Measurements from ENCODE around the gene CACNA2D3. TPM values are rescaled to one million over a fixed set of nuclear protein-coding genes. Genes with fewer than 3 reads are reported as not detected.
"Not testable (repeated sequence)": the region's sequence is repeated elsewhere in the genome, so short reads cannot be mapped to it uniquely, and the experiment has no call there.

The CACNA2D3 gene
- polyA plus RNA-seq, 12 donors = 1.3 to 4.9 (median 3.1) TPM; not detected in 2

GRCh38 chr3:55074796-55075195 lies 952.4 kb downstream of the CACNA2D3 start:
- DNase-seq = no peak

GRCh38 chr3:55075846-55076245 lies 953.5 kb downstream of the CACNA2D3 start:
- no peak for DNase-seq

- DNase-seq = no peak
Measured at GRCh38 chr3:55077726-55078125, 955.4 kb downstream of the CACNA2D3 start.

- DNase-seq = no peak
Measured at GRCh38 chr3:55078876-55079275, 956.5 kb downstream of the CACNA2D3 start.

GRCh38 chr3:55085231-55085630 lies 962.9 kb downstream of the CACNA2D3 start:
- no peak for DNase-seq

GRCh38 chr3:55089211-55089610 lies 966.9 kb downstream of the CACNA2D3 start:
- no peak for DNase-seq

GRCh38 chr3:55090291-55090690 lies 967.9 kb downstream of the CACNA2D3 start:
- DNase-seq = no peak

- no peak for DNase-seq
Measured at GRCh38 chr3:55090746-55091145, 968.4 kb downstream of the CACNA2D3 start.

- no peak for DNase-seq
Measured at GRCh38 chr3:55091381-55092225, 969.3 kb downstream of the CACNA2D3 start.

- no peak for DNase-seq
Measured at GRCh38 chr3:55094676-55095075, 972.3 kb downstream of the CACNA2D3 start.

- DNase-seq = peak; percentile 10
Measured at GRCh38 chr3:55097441-55097840, 975.1 kb downstream of the CACNA2D3 start.

- DNase-seq = no peak
Measured at GRCh38 chr3:55105647-55106046, 983.3 kb downstream of the CACNA2D3 start.

GRCh38 chr3:55107187-55107586 lies 984.8 kb downstream of the CACNA2D3 start:
- DNase-seq = no peak

- DNase-seq = not testable (repeated sequence)
Measured at GRCh38 chr3:55111906-55112305, 989.6 kb downstream of the CACNA2D3 start.

- no peak for DNase-seq
Measured at GRCh38 chr3:55118451-55118850, 996.1 kb downstream of the CACNA2D3 start.

- DNase-seq = no peak
Measured at GRCh38 chr3:55119268-55119667, 996.9 kb downstream of the CACNA2D3 start.

- no peak for DNase-seq
Measured at GRCh38 chr3:55122312-55122711, 1000.0 kb downstream of the CACNA2D3 start.

Other genes with a start within 250 kb of the CACNA2D3 start
- 10 to 100 TPM in 11 of 12 donors, not detected in 1; 17.9 to 30.3 (median 25.1) TPM for gene ACTR8, start 240.4 kb upstream of the CACNA2D3 start, polyA plus RNA-seq (ENCODE audit: insufficient read length in 12 of 12)
- gene SELENOK, start 230.7 kb upstream of the CACNA2D3 start, polyA plus RNA-seq (ENCODE audit: insufficient read length in 12 of 12) = 10 to 100 TPM in 11 of 12 donors, not detected in 1; 31.2 to 59.2 (median 44.1) TPM

Data from muscle of arm (tissue), 12 donors.